ENCODE data around the gene IL4R.

GRCh38 chr16:27359051-27359450 is 45.3 kb downstream of the IL4R start:
- TF ChIP-seq POLR2A (IDR thresholded peaks at IDR 0.05) (no peak), EP300 (IDR thresholded peaks at IDR 0.05) (no peak), POLR2AphosphoS5 (IDR thresholded peaks at IDR 0.05) (no peak)
- TF ChIP-seq, protein P1, sequence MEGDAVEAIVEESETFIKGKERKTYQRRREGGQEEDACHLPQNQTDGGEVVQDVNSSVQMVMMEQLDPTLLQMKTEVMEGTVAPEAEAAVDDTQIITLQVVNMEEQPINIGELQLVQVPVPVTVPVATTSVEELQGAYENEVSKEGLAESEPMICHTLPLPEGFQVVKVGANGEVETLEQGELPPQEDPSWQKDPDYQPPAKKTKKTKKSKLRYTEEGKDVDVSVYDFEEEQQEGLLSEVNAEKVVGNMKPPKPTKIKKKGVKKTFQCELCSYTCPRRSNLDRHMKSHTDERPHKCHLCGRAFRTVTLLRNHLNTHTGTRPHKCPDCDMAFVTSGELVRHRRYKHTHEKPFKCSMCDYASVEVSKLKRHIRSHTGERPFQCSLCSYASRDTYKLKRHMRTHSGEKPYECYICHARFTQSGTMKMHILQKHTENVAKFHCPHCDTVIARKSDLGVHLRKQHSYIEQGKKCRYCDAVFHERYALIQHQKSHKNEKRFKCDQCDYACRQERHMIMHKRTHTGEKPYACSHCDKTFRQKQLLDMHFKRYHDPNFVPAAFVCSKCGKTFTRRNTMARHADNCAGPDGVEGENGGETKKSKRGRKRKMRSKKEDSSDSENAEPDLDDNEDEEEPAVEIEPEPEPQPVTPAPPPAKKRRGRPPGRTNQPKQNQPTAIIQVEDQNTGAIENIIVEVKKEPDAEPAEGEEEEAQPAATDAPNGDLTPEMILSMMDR (IDR thresholded peaks at IDR 0.05), result no peak
